H9 (cell line): ENCODE results near the gene PGBD5. TPM values are rescaled to one million over a fixed set of nuclear protein-coding genes. Genes with fewer than 3 reads are reported as not detected.

Experiments used
- DNase-seq: peaks from one replicate; pipeline ENCODE4 v3.0.0-alpha.2; 2017
- H2AFZ ChIP-seq: one replicate; pipeline ENCODE4 v1.6.1; 2013; ENCODE audit warnings: mild to moderate bottlenecking, low read length, control low read depth, moderate library complexity
- H2AK5ac ChIP-seq: 2 replicates; pipeline ENCODE4 v1.6.1; 2013; ENCODE audit warnings: low read length, control low read depth, mixed read lengths; ENCODE audit not compliant: insufficient read length
- H2BK120ac ChIP-seq: one replicate; pipeline ENCODE4 v1.6.1; 2013; ENCODE audit warnings: low read depth, mild to moderate bottlenecking, low read length, control low read depth, inconsistent platforms; ENCODE audit not compliant: poor library complexity, severe bottlenecking
- H2BK12ac ChIP-seq: 2 replicates; pipeline ENCODE4 v1.6.1; 2013; ENCODE audit warnings: low read length, control low read depth, mixed read lengths, low read depth; ENCODE audit not compliant: insufficient read length
- H2BK15ac ChIP-seq: 2 replicates; pipeline ENCODE4 v1.6.1; 2013; ENCODE audit warnings: low read depth, low read length, control low read depth
- H2BK20ac ChIP-seq: one replicate; pipeline ENCODE4 v1.6.1; 2013; ENCODE audit warnings: low read depth, mild to moderate bottlenecking, low read length, control low read depth, inconsistent platforms; ENCODE audit not compliant: poor library complexity, severe bottlenecking
- H2BK5ac ChIP-seq: 2 replicates; pipeline ENCODE4 v1.6.1; 2013; ENCODE audit warnings: low read length, control low read depth, mixed read lengths; ENCODE audit not compliant: insufficient read length
- H3K14ac ChIP-seq: 2 replicates; pipeline ENCODE4 v1.6.1; 2013; ENCODE audit warnings: low read length, control low read depth; ENCODE audit not compliant: insufficient read depth
- H3K18ac ChIP-seq: 2 replicates; pipeline ENCODE4 v1.6.1; 2013; ENCODE audit warnings: low read depth, mild to moderate bottlenecking, mixed read lengths, low read length, control low read depth; ENCODE audit not compliant: insufficient read length
- H3K23ac ChIP-seq: 2 replicates; pipeline ENCODE4 v1.6.1; 2013; ENCODE audit warnings: low read length, control low read depth, mixed read lengths, low read depth; ENCODE audit not compliant: insufficient read length
- H3K23me2 ChIP-seq: 2 replicates; pipeline ENCODE4 v1.6.1; 2013; ENCODE audit warnings: low read depth, mild to moderate bottlenecking, mixed read lengths, low read length, control low read depth; ENCODE audit not compliant: insufficient read length, poor library complexity, severe bottlenecking
- H3K27ac ChIP-seq: 2 replicates; pipeline ENCODE4 v1.5.1; 2013; ENCODE audit warnings: low read length, control low read depth, mixed read lengths, low read depth; ENCODE audit not compliant: insufficient read length
- H3K27me3 ChIP-seq: 2 replicates; pipeline ENCODE4 v1.6.1; 2013; ENCODE audit warnings: low read length, control low read depth, inconsistent platforms; ENCODE audit not compliant: insufficient read depth
- H3K4ac ChIP-seq: 2 replicates; pipeline ENCODE4 v1.6.1; 2013; ENCODE audit warnings: low read depth, mild to moderate bottlenecking, control low read depth, inconsistent platforms, low read length, moderate library complexity
- H3K4me1 ChIP-seq: 2 replicates; pipeline ENCODE4 v1.6.1; 2013; ENCODE audit warnings: low read length, control low read depth, inconsistent platforms; ENCODE audit not compliant: insufficient read depth
- H3K4me2 ChIP-seq: 2 replicates; pipeline ENCODE4 v1.6.1; 2013; ENCODE audit warnings: low read length, control low read depth, mixed read lengths; ENCODE audit not compliant: insufficient read length, insufficient read depth
- H3K56ac ChIP-seq: 2 replicates; pipeline ENCODE4 v1.6.1; 2013; ENCODE audit warnings: low read depth, mild to moderate bottlenecking, mixed read lengths, low read length, control low read depth; ENCODE audit not compliant: insufficient read length
- H3K79me1 ChIP-seq: 2 replicates; pipeline ENCODE4 v1.6.1; 2013; ENCODE audit warnings: low read depth, mild to moderate bottlenecking, moderate library complexity, low read length, control low read depth, inconsistent platforms; ENCODE audit not compliant: insufficient read depth, poor library complexity, severe bottlenecking
- H3K79me2 ChIP-seq: 2 replicates; pipeline ENCODE4 v1.6.1; 2013; ENCODE audit warnings: low read length, control low read depth, inconsistent platforms; ENCODE audit not compliant: insufficient read depth
- H3K9ac ChIP-seq: 2 replicates; pipeline ENCODE4 v1.6.1; 2013; ENCODE audit warnings: low read length, control low read depth, mixed read lengths; ENCODE audit not compliant: insufficient read length; ENCODE audit errors: extremely low read depth
- H3K9me3 ChIP-seq: one replicate; pipeline ENCODE4 v1.6.1; 2013; ENCODE audit warnings: low read depth, low read length, inconsistent platforms; ENCODE audit not compliant: control insufficient read depth
- H3T11ph ChIP-seq: one replicate; pipeline ENCODE4 v1.6.1; 2013; ENCODE audit warnings: mild to moderate bottlenecking, low read length, control low read depth, inconsistent platforms
- H4K20me1 ChIP-seq: one replicate; pipeline ENCODE4 v1.6.1; 2013; ENCODE audit not compliant: control insufficient read depth, insufficient read length, insufficient read depth
- H4K5ac ChIP-seq: 2 replicates; pipeline ENCODE4 v1.6.1; 2013; ENCODE audit warnings: low read depth, mild to moderate bottlenecking, mixed read lengths, low read length, control low read depth; ENCODE audit not compliant: insufficient read length
- H4K8ac ChIP-seq: replicated peaks from 2 replicates; pipeline ENCODE4 v1.6.1; 2013; ENCODE audit warnings: low read length, control low read depth, mixed read lengths, low read depth; ENCODE audit not compliant: insufficient read length
- H4K91ac ChIP-seq: 2 replicates; pipeline ENCODE4 v1.6.1; 2013; ENCODE audit warnings: low read depth, mild to moderate bottlenecking, moderate library complexity, mixed read lengths, low read length, control low read depth; ENCODE audit not compliant: insufficient read length
- H3K27ac Mint-ChIP-seq, 3 experiments: 2 replicates in 2 of 3; 3 replicates in 1 of 3; pipeline ENCODE4 v1.8.0; 2020 to 2021; ENCODE audit warnings: mixed read lengths in 3 of 3, mild to moderate bottlenecking in 1 of 3, moderate library complexity in 1 of 3
- H3K27me3 Mint-ChIP-seq: 2 replicates; pipeline ENCODE4 v1.8.0; 2021; ENCODE audit warnings: low read depth, mild to moderate bottlenecking, moderate library complexity, mixed read lengths
- H3K36me3 Mint-ChIP-seq, 3 experiments: 2 replicates in 2 of 3; 3 replicates in 1 of 3; pipeline ENCODE4 v1.8.0; 2020 to 2021; ENCODE audit warnings: low read depth in 3 of 3, mixed read lengths in 3 of 3; ENCODE audit not compliant: insufficient read depth in 1 of 3
- H3K4me1 Mint-ChIP-seq, 2 experiments: 2 replicates each; pipeline ENCODE4 v1.8.0; 2020; ENCODE audit warnings: mixed read lengths in 2 of 2
- H3K4me3 Mint-ChIP-seq, 2 experiments: 2 replicates in 1 of 2; 3 replicates in 1 of 2; pipeline ENCODE4 v1.8.0; 2020 to 2021; ENCODE audit warnings: mild to moderate bottlenecking in 2 of 2, mixed read lengths in 2 of 2, moderate library complexity in 1 of 2
- H3K9me3 Mint-ChIP-seq, 2 experiments: 2 replicates in 1 of 2; 3 replicates in 1 of 2; pipeline ENCODE4 v1.8.0; 2020; ENCODE audit warnings: mild to moderate bottlenecking in 2 of 2, mixed read lengths in 2 of 2, moderate library complexity in 1 of 2
- WGBS: extraction: QIAGEN DNeasy Blood & Tissue Kit; methylation state at CpG from one replicate; pipeline ENCODE4 v1.1.7; 2013; ENCODE audit warnings: missing lambda C conversion rate, low lambda C conversion rate, mixed read lengths; ENCODE audit not compliant: insufficient read length; ENCODE audit errors: extremely low coverage; 5-methylcytosine and 5-hydroxymethylcytosine counted together
- total RNA-seq: library from RNA; stranded (reverse); gene quantifications from 2 replicates; pipeline ENCODE4 v1.2.1, GENCODE V29; 2021
- TF ChIP-seq, protein P1 (sequence below): fragments of 200-600 bp; sonication (generic); conservative IDR thresholded peaks from 3 replicates; pipeline ENCODE4 v1.8.0; 2021; ENCODE audit warnings: antibody characterized with exemption, mild to moderate bottlenecking

The PGBD5 gene
- total RNA-seq, 1 experiment from 2014 or later = 19.1 TPM

- WGBS = no CpG with 5 or more reads among the region's 6 CpGs
- Histone ChIP-seq H3K27me3 (no peaks in the 10 kb centered on the region), H2AK5ac (no peak overlapping the region)
Measured at GRCh38 chr1:230351983-230352382, 74.1 kb downstream of the PGBD5 start.

More at GRCh38 chr1:230351983-230352382, 74.1 kb downstream of the PGBD5 start:
- no peak overlapping the region for H2AFZ ChIP-seq
- H4K5ac ChIP-seq = no peak overlapping the region
- no peaks in the 10 kb centered on the region for H3K4me1 ChIP-seq
- TF ChIP-seq, protein P1, sequence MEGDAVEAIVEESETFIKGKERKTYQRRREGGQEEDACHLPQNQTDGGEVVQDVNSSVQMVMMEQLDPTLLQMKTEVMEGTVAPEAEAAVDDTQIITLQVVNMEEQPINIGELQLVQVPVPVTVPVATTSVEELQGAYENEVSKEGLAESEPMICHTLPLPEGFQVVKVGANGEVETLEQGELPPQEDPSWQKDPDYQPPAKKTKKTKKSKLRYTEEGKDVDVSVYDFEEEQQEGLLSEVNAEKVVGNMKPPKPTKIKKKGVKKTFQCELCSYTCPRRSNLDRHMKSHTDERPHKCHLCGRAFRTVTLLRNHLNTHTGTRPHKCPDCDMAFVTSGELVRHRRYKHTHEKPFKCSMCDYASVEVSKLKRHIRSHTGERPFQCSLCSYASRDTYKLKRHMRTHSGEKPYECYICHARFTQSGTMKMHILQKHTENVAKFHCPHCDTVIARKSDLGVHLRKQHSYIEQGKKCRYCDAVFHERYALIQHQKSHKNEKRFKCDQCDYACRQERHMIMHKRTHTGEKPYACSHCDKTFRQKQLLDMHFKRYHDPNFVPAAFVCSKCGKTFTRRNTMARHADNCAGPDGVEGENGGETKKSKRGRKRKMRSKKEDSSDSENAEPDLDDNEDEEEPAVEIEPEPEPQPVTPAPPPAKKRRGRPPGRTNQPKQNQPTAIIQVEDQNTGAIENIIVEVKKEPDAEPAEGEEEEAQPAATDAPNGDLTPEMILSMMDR = no peak
- no peak overlapping the region for H3K27ac ChIP-seq
- no peak overlapping the region for H2BK20ac ChIP-seq
- H3K18ac ChIP-seq = no peak overlapping the region
- no peak overlapping the region for H4K91ac ChIP-seq
- no peak for DNase-seq
- no peak overlapping the region for H2BK15ac ChIP-seq
- H3K4me2 ChIP-seq = no peak overlapping the region
- no peak overlapping the region for H2BK12ac ChIP-seq
- no peak overlapping the region for H3T11ph ChIP-seq
- H3K23ac ChIP-seq = no peak overlapping the region
- peaks cover 12 to 38% (median 22%) of the 10 kb centered on the region in 3 experiments; a peak in 6 of 7 replicates for H3K36me3 Mint-ChIP-seq
- H3K4me3 Mint-ChIP-seq = no peak overlapping the region
- H3K4ac ChIP-seq = no peak overlapping the region
- H3K9me3 ChIP-seq = no peaks in the 10 kb centered on the region
- no peak overlapping the region for H2BK5ac ChIP-seq
- H3K9ac ChIP-seq = no peak overlapping the region
- H3K27me3 Mint-ChIP-seq = no peaks in the 10 kb centered on the region
- no peak overlapping the region for H3K14ac ChIP-seq
- no peaks in the 10 kb centered on the region; the same call in 1 of the 2 replicates for H3K79me2 ChIP-seq
- H3K4me1 Mint-ChIP-seq = no peaks in the 10 kb centered on the region
- no peak overlapping the region for H3K27ac Mint-ChIP-seq
- H3K23me2 ChIP-seq = no peaks in the 10 kb centered on the region
- no peaks in the 10 kb centered on the region for H3K79me1 ChIP-seq
- no peak overlapping the region for H2BK120ac ChIP-seq
- H3K9me3 Mint-ChIP-seq = no peaks in the 10 kb centered on the region
- no peaks in the 10 kb centered on the region for H4K20me1 ChIP-seq
- H3K56ac ChIP-seq = no peak overlapping the region
- H4K8ac ChIP-seq = no peak overlapping the region
